Posterior vena cava (tissue), 2 donors: Measurements from ENCODE around the gene TMOD1. TPM values are rescaled to one million over a fixed set of nuclear protein-coding genes. Genes with fewer than 3 reads are reported as not detected.

Experiments
- DNase-seq: peaks from one replicate; pipeline ENCODE4 v3.0.0-alpha.2; 2020; ENCODE audit warnings: low spot score
- intact Hi-C, 2 donors: fragments of 100-400 bp; cut with DNase I; formaldehyde crosslinking; loops; one replicate each; pipeline versions ENCODE4 v1.14.1 to v1.14.2; 2022 to 2023
- total RNA-seq, 2 donors: library from RNA; stranded (reverse); fragmentation: NEBNext Ultra II Directional; extraction: Animal tissue kit (Norgen Biotek cat#: 25700); gene quantifications; one replicate each; pipeline ENCODE4 v1.2.1, GENCODE V29; 2021
- donor health status: DM: yes; HTN: yes; CAD: no.
- donor health status: DM: yes; HTN: yes; CAD: no.

Gene TMOD1
- total RNA-seq, 2 donors from 2014 or later, result 57.8 to 72.1 TPM

GRCh38 chr9:97638666-97639065, 137.2 kb downstream of the TMOD1 start:
- DNase-seq, result no peak
- intact Hi-C loops, result no loop called here

- intact Hi-C loops, result no loop called here
- no peak for DNase-seq
These were observed 138.9 kb downstream of the TMOD1 start for GRCh38 chr9:97640325-97640724.

GRCh38 chr9:97645720-97646119, 144.3 kb downstream of the TMOD1 start:
- no peak for DNase-seq
- intact Hi-C loops, result no loop called here

- no peak for DNase-seq
- intact Hi-C loops, result loop anchor here in 1 of 2 donors (1.0 kb wide), 1 partner anchor 12 kb away; no protein-coding TSS in a partner anchor
These were observed 146.5 kb downstream of the TMOD1 start for GRCh38 chr9:97647996-97648395.

Other genes starting within 250 kb of the TMOD1 start
- gene CCDC180, start 194.0 kb upstream of the TMOD1 start, total RNA-seq, result 1 to 10 TPM; 3.2 to 4.9 TPM
- 10 to 100 TPM; 12.0 to 17.0 TPM for gene TDRD7, start 89.6 kb upstream of the TMOD1 start, total RNA-seq
- gene TSTD2, start 131.7 kb downstream of the TMOD1 start, total RNA-seq, result 10 to 100 TPM; 16.9 to 18.6 TPM
- 10 to 100 TPM; 19.6 to 24.7 TPM for gene NCBP1, start 132.2 kb downstream of the TMOD1 start, total RNA-seq
- 10 to 100 TPM; 15.1 to 18.8 TPM for gene XPA, start 195.7 kb downstream of the TMOD1 start, total RNA-seq